Central memory CD4-positive, alpha-beta T cell (primary cell): ENCODE data around the gene MAL.
A peak's percentile ranks its signal among the peaks of the same experiment; 100 is the strongest.
"Not testable (repeated sequence)": the region's sequence is repeated elsewhere in the genome, so short reads cannot be mapped to it uniquely, and the experiment has no call there.

Experiments used
- DNase-seq: peaks from one replicate; pipeline ENCODE4 v3.0.0; 2022

The MAL gene

GRCh38 chr2:95068256-95068655, 42.7 kb downstream of the MAL start:
- no peak for DNase-seq

- DNase-seq: no peak
Observed at GRCh38 chr2:95069465-95069864, 44.0 kb downstream of the MAL start.

- no peak for DNase-seq
Observed at GRCh38 chr2:95071856-95072255, 46.3 kb downstream of the MAL start.

DNA sequence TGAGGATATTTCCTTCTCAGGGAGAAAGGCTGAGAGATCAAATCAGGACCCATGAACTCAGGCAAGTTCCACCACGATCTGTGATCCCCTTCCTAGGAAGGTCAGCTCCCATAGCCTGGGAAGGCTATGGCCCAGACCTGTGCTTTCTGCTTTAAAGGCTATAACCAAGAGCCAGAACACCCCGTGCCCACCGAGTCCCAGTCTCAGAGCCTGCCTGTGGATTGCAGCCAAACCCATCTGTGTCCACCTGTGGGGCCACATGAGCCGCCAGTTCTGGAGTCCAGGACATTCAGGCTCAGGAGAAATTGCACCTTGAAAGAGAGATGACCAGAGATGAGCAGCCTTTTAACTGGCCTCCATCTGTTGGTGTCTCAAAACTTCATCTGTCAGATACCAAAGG, 46.9 kb downstream of the MAL start:
- DNase-seq: no peak

- no peak for DNase-seq
Observed at GRCh38 chr2:95073856-95074662, 48.6 kb downstream of the MAL start.

GRCh38 chr2:95074663-95075439, 49.3 kb downstream of the MAL start:
- DNase-seq: peak; percentile 76

DNA sequence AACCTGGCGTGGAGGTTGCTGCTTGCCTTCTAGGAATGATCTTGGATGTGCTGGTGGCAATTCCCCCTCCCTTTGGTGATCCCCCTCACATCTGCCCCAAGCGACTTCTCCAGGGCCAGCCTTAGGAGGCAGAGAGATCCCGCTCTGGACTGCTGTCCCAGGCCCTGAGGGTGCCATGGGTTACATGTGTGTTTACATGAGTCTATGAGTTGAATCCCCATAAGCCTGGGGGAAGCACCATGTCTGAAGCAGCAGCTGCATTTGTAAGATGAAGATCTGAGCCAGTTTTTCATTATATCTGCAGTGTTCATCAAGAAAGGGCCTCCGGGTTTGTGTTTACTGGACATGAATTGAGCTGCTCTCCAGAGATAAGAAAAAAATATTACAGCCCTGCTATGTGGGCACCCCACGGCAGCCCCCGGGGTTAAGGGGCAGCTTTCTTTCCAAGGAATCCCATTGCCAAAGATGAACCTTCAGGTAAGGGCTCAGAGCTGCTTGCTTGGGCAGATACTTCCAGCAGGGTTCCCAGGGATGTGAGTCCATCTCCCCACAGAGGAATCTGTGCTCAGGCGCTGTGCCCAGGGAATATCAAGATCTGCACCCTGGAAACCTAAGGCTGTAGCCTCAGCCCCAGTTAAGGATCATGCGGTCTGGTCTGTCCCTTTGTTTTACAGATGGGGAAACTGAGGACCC, 50.1 kb downstream of the MAL start:
- DNase-seq: no peak

DNA sequence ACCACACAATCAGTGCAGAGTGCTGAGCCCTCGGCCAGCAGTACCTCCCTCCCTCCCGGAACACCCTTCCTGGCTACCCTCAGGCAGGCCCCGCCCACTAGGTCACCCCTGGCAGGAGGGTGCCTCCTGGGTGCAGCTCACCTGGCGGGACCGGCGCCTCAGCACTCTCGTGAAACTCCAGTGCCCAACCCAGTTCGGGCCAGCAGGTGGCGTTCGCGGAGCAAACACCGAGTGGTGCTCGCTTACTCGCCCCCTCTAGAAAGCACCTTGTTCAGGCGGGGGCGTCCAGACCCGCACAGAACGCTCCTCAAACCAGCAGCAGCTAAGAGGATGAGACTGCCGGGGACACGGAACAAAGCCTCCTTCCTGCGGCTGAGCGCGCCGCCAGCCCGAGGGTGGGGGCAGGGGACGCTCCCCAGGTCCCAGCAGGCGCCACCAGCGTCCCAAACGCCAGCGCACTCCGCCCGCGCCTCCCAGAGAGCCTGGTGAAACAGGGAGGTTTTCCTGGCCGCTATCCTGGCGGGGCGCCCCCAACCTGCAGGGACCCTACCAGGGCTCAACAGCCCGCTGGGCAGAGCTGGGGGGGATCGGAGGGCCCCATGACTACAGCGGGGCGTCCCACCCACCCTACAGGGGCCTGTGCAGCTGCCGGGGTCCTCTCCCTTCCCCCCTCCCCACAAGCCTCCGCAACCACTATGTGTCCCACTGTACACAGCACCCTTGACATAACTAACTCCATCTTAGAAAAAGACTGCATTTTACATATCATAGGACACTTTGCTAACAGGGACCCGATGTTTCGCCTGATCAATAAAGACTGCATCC, 51.4 kb downstream of the MAL start:
- peak; percentile 83 for DNase-seq

DNA sequence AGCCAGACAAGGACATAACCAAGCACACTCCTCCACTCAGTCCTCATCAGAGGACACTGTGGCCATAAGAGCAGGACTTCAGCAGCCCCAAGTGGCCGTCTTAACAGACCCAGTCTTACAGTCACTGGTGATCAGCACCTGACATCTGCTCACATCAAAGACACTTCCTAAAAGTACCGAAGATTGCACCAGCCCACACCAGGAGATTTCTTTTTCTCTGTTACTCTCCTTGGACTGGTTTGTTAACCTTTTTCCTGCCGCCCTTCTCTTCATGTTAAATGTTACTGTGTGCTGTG, 52.0 kb downstream of the MAL start:
- DNase-seq: no peak

GRCh38 chr2:95077861-95078603, 52.5 kb downstream of the MAL start:
- no peak for DNase-seq

- no peak for DNase-seq
Observed at GRCh38 chr2:95079199-95079683, 53.7 kb downstream of the MAL start.

DNA sequence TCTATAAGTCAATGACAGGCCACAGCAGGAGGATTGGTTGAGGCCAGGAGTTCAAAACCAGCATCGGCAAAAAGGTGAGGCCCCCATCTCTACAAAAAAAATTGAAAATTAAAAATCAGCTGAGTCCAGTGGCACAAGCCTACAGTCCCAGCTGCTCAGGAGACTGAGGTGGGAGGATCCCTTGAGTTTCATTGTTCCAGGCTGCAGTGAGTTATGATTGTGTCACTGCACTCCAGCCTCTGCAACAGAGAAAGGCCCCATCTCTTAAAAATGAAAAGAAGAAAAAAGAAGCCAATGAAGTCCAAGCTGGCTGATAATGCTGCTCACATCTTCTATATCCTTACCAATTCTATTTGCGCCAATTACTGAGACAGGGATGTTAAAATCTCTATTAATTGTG, 57.0 kb downstream of the MAL start:
- DNase-seq: no peak

DNA sequence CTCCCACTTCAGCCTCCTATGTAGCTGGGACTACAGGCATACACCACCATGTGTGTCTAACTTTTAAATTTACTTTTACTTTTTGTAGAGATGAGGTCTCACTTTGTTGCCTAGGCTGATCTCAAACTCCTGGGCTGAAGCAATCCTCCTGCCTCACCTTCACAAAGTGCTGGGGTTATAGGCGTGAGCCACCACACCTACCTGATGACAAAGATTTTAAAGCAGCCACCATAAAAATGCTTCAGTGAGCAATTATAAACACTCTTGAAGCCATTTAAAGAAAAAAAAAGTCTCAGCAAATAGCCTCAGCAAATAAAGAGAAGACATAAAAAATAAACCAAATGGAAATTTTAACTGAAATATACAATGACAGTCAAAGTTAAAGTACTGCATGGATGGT, 60.5 kb downstream of the MAL start:
- no peak for DNase-seq

GRCh38 chr2:95087379-95087778, 61.9 kb downstream of the MAL start:
- no peak for DNase-seq

DNA sequence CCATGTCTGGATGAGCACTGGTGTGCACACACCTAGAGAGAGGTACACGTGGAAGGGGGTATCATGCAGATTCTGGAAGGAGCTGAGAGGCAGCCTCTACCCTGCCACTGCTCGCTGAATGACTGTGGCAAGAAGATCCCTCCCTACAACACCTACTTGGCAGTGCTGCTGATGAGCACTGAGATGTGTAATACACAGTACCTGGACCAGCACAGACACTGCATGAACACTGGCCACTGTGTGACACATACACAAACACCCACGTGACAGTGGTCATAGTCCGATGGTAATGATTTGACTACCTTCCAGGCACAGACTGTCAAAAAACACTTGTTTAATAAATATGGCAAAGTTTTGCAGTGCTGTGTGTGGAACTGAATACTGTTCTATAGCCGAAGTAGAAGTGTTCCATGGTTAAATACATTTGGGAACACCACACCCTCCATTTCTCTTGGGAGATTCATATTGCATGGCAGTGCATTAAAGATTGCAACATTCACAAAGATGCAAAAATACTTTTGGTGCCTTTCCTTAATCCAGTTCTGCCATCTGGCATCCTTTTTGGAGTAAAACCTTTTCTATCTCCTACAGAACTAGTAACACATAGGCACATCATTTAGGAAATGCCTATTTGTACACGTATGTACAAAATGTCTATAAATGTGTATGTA, 66.5 kb downstream of the MAL start:
- DNase-seq: no peak

DNA sequence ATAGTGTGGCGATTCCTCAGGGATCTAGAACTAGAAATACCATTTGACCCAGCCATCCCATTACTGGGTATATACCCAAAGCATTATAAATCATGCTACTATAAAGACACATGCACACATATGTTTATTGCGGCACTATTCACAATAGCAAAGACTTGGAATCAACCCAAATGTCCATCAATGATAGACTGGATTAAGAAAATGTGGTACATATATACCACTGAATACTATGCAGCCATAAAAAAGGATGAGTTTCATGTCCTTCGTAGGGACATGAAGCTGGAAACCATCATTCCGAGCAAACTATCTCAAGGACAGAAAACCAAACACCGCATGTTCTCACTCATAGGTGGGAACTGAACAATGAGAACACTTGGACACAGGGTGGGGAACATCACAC, 72.8 kb downstream of the MAL start:
- DNase-seq: not testable (repeated sequence)

DNA sequence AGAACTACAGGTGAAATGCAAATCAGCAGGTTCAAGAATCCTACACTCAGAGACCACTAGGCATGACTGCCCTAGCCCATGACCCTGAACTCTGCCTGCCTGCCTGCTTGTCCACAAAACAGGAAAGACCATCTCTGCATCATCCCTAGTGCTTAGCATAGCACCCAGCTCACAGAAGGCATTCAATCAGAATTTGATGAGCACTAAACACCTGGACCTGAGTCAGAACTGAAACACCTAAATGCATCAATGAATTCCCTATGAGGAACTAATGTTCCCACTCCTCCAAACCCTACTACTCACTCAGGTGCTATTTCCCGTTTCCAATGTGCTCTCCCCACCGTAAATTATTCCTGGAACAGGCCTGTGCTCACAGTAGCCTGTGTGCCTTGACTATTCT, 74.4 kb downstream of the MAL start:
- DNase-seq: no peak
